Dermis microvascular lymphatic vessel endothelial cell (primary cell): Measurements from ENCODE around the gene KLRC4. TPM values are rescaled to one million over a fixed set of nuclear protein-coding genes. Genes with fewer than 3 reads are reported as not detected.
"Not testable (repeated sequence)": the region's sequence is repeated elsewhere in the genome, so short reads cannot be mapped to it uniquely, and the experiment has no call there.

Source experiments
- DNase-seq, 2 donors: peaks; one replicate each; pipeline versions ENCODE4 v3.0.0 to v3.0.0-alpha.2; 2010; ENCODE audit warnings: low read depth in 2 of 2
- total RNA-seq: library from RNA; depleted of rRNA; stranded (reverse); fragments of >200 nt; gene quantifications from 2 replicates; pipeline ENCODE4 v1.2.1, GENCODE V29; 2014

Gene KLRC4
- total RNA-seq, 1 donor from 2014 or later, result not detected

DNA sequence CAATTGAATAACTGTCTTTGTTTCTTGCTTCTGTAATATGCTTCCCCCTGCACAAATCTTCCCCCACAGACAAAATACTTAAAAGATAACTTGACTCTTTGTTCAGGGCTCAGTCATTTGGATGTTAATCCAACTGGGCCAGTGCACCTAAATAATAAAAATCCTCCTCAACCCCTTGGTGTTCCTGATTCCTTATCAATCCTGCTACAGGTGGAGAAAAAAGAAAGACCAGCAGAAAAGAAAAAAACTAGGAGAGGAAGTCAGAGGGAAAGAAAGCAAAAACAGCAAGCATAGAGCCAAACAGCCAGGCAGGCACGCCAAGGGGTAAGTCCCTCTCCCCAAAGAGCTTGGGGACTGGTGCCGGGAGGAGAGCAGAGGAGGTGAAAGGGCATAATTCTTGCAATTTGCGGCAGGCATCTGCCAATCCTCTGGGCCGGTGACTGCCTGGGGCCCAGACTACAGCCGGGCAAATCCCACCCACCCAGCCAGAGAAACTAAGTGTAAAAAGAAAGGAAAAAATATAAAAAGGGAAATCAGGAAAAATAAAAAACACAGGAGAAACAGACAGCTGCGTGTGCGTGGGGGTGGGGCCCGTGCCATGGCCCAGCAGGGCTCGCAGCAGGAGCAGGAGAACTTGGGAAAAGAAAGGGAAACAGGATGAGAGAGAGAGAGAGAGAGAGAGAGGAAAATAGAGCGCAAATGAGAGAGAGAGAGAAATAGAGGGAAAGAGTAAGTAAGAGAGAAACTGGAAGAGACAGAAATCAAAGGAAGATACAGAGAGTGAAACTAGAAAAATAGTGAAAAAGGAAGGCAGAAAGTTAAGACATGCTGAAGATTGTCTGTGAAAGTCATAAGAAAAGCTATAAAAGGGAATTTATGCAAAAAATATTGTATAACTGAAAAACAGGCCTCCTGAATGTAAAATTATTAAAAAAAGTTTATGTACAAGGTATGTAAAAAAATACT lies 41.1 kb downstream of the KLRC4 start:
- no peak for DNase-seq

DNA sequence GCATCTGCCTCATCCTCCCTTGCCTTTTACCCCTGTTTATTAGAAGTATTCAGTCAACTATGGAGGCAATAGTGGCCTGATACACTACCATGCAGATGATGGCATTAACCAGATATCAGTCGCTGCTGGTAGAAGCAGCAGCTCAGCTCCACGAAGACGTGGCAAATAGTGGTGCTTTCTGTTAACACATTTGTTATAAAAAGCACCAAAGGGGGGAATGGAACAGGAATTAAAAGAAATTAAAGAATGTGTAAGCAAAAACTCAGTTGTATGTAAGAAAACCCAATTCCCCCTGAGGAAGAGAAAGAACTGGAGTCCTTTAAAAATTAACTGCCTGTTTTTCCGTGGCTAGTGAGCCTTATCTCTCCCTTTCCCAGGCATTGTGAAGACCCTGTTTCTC lies 41.8 kb downstream of the KLRC4 start:
- not testable (repeated sequence) for DNase-seq

DNA sequence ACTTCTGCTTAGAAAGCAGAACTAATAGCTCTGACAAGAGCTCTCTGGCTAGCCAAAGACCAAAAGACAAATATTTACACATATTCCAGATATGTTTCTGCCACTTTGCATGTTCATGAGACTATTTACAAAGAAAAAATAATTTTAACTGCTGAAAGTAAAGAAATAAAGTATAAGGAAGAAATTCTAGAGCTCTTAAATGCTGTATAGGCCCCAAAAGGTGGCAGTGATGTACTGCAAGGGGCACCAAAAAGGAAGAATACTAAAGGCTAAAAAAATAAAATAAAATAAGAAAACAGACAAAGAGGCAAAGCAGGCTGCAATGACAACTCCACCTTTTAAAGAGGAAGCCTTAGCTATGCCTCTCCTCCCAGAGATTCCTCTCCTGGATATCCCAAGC lies 42.7 kb downstream of the KLRC4 start:
- peak in 1 of 2 donors; percentile 11 for DNase-seq

DNA sequence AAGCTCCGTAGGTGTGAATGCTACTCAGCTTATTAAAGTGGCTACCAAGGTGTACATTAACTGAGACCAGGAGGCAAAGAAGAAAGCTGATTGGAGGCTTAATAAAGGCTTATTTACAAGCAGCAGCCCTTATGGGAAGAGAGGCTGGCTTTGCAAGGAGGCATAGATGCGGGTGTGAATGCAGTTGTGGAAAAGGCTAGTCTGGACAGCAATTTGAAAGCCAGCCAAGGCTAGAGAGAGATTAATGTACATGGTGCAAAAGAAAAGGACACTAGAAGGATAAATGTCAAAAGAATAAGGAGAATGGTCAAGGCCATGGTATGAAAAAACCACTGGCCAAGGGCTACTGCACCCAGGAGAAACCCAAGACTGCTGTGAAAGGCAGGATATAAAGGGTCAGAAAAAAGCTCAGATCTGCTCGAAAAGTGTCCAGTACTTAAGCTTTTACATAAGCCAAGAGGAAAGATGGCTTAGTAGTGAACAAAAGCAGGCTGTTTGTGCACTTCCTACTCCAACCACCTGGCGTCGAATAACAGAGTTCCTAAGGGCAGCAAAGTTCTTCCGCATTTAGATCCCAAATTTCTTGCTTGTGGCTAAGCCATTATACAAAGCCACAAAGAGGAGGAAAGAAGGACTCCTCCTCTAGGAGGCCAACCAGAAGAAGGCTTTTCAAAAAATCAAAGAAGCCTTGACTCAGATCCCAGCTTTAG lies 43.7 kb downstream of the KLRC4 start:
- DNase-seq, result peak in 1 of 2 donors; percentile 19

DNA sequence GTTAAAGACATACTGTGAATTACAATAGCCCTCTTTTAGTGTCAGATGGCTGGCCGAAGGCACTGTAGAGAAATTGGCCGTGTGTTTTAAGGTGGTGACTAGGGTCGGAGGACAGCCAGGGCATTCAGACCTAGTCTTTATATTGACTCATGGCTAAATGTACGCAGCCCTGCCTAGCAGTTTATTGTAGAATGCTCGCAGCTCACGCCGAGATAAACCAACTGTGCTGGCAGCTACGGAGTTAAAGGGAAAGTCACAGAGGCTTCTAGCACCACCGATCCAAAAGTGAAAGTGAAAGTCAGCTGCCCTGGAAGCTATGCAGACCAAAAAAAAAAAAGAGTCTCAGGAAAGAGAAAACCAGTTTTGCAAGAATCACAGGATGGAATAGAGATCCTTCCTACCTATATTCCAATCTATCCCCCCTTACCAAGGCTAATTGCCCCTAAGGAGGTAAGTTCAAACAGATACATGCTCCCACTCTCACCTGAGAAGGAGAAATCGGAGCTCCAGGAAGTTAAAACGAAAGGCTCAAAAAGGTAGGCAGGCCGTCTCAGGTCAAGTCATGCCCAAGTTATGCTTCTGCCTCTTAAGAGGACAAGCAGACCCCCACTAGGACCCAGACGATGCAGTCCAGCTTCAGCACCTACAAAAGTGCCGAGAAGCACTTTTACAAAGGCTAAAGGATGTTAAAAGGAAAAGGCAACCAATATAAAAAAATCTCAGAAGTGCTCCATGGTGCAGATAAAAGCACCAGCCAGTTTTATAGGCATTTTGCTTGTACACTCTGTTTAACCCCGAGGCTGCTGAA lies 44.5 kb downstream of the KLRC4 start:
- peak; percentile 78 for DNase-seq

DNA sequence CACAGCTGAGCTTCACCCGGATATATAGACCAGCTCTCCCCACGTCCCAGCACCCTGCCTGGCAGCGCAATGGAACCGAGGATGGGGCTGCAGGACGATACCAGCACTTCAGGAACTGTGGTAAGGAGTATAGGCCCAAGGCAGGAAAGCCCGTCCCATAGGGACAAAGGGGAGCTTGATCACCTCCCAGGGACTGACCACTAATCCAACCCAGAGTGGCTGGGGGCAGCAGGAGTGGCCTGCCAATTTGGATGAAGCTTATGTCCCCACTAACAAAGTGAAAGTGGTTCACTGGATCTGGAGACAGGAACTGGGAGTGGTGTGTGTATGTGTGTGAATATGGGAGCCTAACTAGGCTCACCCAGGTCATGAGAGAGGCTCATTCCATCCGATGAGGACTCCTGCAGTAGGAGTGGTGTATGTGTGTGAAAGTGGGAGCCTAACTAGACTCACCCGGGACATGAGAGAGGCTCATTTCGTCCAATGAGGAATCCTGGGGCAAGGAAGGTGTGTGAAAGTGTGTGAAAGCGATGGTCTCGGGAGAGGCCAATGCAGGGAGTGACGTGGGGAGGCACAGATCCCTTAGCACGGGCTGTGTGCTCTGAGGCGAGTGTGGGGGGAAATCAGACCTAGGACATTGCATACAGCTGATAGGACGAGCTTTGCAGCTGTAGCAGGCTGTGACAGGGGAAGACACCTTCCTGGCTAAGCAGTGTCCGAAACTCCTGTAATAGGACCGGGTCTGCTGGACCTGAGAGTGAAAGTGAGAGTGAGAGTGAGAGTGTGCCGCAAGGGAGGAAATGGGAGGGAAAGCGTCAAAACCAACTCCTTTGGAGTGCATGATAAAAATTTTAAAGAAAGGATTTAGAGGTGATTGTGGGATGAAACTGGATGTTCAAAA lies 45.4 kb downstream of the KLRC4 start:
- DNase-seq, result peak; percentile 25 to 53

DNA sequence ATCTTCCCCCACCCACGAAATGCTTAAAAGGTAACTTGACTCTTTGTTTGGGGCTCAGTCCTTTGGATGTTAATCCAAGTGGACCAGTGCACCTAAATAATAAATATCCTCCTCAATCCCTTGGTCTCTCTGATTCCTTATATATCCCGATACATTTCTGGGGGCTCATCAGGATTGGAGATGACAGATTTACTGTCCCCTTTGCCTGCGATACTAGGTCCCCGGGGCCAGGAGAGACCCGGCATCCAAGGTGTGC lies 46.0 kb downstream of the KLRC4 start:
- no peak for DNase-seq

DNA sequence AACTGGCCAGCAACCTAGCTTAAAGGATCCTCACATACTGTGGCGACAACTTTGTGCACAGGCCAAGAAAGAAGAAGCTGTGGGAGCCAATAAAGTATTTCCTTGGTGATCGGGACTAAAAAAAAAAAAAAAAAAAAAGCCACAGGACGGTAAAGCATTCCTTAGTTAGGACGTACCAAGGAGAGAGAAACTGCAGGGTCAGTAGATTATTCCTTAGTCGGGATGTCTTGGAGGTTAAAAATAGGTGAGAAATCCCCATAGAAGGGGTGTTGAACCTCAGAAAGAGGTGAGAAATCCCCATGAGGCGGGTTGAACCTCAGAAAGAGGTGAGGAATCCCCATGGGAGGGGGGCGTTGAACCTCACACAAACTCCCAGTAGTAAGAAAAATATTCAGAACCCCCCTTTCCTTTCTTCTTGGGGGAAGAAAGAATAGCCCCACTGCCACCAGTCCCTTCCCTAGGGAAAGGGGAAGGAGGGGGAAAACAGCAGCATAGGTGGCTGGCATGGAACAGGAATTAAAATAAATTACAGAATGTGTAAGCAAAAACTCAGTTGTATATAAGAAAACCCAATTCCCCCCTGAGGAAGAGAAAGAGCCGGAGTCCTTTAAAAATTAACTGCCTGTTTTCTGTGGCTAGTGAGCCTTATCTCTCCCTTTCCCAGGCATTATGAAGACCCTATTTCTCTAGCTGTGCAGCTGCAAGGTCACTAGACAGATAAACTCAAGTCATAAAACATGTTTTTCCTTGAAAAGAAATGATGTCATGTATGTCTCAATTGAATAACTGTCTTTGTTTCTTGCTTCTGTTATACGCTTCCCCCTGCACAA lies 46.5 kb downstream of the KLRC4 start:
- DNase-seq, result no peak

DNA sequence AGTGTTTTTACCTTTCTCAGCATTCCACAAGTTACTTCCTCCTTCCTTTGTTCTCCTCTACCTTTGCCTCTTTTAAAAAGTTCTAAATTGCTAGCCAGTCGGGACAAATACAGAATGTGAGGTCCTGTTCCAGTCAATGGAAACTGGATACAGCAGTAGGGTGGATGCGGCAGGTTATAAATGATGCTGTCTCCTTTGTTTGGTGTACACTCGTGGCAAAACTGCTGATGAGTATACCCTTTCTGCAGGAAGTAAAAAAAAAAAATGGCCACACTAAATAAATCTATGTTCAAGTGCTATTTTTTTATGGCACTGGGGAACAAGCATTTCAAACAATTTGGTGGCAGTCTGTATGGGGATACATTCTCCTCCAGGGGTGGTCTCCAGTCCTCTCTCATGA lies 47.2 kb downstream of the KLRC4 start:
- no peak for DNase-seq

DNA sequence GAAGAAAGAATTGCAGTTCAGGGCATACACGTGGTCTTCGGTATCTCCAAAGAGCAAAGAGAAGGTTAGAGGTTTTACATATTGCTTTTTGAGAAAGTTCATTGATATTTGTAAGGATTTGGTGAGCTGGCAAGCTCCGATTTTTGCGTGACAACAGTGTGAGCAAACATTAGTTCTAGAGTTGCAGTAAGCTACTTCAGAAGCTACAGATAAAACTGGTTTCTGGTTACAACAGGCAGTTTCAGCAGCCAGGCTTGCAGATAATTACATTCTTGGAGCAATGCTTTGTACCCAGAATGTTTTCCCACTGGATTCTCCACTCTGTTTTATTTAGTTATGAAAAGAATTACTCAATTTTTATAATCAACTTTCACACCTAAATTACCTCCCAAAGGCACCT lies 47.9 kb downstream of the KLRC4 start:
- no peak for DNase-seq

DNA sequence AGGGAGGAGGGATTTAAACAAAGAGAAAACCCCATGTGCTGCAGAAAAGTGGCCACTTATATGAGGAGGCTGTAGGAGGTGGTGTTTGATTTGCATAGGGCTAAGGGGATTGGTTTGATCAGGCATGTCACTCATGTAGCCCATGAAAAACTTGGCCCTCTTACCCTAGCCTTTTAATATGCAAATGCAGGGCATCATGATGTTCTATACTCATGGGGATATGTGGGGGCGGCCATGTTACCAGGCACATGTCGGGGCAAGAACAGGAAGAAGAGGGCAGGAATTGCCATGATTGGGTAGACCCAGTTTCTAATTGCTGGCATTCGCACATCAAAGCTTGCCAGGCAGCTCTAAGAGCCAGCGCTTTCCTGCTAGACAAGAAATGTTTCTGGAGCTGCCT lies 48.5 kb downstream of the KLRC4 start:
- no peak for DNase-seq

DNA sequence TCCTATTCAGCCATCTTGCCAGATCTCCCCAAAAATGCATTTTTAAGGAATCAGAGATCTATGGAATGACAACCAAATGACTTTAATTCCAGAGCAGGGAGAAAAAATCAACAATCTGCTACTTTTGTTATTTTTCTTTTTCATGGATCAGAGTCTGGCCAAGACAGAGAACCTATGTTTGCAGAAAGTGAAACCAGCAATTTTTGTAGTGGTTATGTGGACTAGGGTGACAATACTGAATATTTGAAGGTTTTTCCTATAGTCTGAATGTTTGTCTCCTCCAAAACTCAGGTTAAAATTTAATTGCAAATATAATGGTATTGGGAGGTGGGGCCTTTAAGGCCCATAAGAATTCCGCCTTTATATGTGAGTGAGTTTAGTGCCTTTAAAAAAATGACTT lies 50.6 kb downstream of the KLRC4 start:
- no peak for DNase-seq

DNA sequence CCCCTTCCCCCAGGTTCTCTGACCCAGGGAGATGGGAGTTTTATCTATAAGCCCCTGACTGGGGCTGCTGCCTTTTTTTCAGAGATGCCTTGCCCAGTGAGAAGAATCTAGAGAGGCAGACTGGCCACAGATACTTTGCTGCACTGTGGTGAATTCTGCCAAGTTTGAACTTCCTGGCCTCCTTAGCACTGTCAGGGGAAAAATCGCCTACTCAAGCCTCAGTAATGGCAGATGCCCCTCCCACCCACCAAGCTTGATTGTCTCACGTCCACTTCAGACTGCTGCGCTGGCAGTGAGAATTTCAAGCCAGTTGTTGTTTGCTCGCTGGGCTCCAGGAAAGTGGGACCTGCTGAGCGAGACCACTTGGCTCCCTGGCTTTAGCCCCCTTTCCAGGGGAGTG lies 51.4 kb downstream of the KLRC4 start:
- no peak for DNase-seq

Other genes starting within 250 kb of the KLRC4 start
- not detected in 2 replicates for gene OLR1, start 237.6 kb downstream of the KLRC4 start, total RNA-seq
- not detected in 2 replicates for gene TMEM52B, start 230.7 kb downstream of the KLRC4 start, total RNA-seq
- gene GABARAPL1, start 196.9 kb downstream of the KLRC4 start, total RNA-seq, result 51.3 and 123 TPM in 2 replicates
- gene KLRD1, start 101.9 kb downstream of the KLRC4 start, total RNA-seq, result under 0.01 and 0.13 TPM in 2 replicates
- gene KLRK1, start 19.7 kb downstream of the KLRC4 start, total RNA-seq, result not detected in 2 replicates
- gene KLRC3, start 10.8 kb upstream of the KLRC4 start, total RNA-seq, result not detected in 2 replicates
- not detected in 2 replicates for gene KLRC2, start 26.3 kb upstream of the KLRC4 start, total RNA-seq
- not detected in 2 replicates for gene KLRC1, start 43.6 kb upstream of the KLRC4 start, total RNA-seq
- gene EIF2S3B, start 96.1 kb upstream of the KLRC4 start, total RNA-seq, result 0.89 and 1.0 TPM in 2 replicates
- gene MAGOHB, start 203.9 kb upstream of the KLRC4 start, total RNA-seq, result 8.7 and 11.3 TPM in 2 replicates